Spleen (tissue), 11 donors: Measurements from ENCODE around the gene AFAP1. TPM values are rescaled to one million over a fixed set of nuclear protein-coding genes. Genes with fewer than 3 reads are reported as not detected.
"Not testable (repeated sequence)": the region's sequence is repeated elsewhere in the genome, so short reads cannot be mapped to it uniquely, and the experiment has no call there.

Source experiments
- DNase-seq: peaks from one replicate; pipeline ENCODE4 v3.0.0-alpha.2; 2020
- H3K27ac ChIP-seq, 8 donors: fragments of 200-600 bp; sonication (generic) in 7 of 8; 1 replicate in 4 of 8; 2 replicates in 4 of 8; pipeline versions ENCODE4 v1.5.0 to v1.8.0; 2016 to 2021; ENCODE audit warnings: inconsistent platforms in 4 of 8, mild to moderate bottlenecking in 4 of 8, moderate library complexity in 1 of 8
- H3K27me3 ChIP-seq, 7 donors: fragments of 200-600 bp; sonication (generic) in 6 of 7; replicated peaks in 1 of 7; 1 replicate in 4 of 7; 2 replicates in 3 of 7; pipeline versions ENCODE4 v1.5.0 to v1.8.0; 2016 to 2021; ENCODE audit warnings: inconsistent platforms in 3 of 7, mild to moderate bottlenecking in 1 of 7
- H3K36me3 ChIP-seq, 6 donors: fragments of 200-600 bp; sonication (generic) in 5 of 6; 1 replicate in 4 of 6; 2 replicates in 2 of 6; pipeline versions ENCODE4 v1.5.0 to v1.8.0; 2016 to 2021; ENCODE audit warnings: inconsistent platforms in 2 of 6
- H3K4me1 ChIP-seq, 6 donors: fragments of 200-600 bp; sonication (generic) in 5 of 6; 1 replicate in 3 of 6; 2 replicates in 3 of 6; pipeline versions ENCODE4 v1.5.0 to v1.8.0; 2016 to 2021; ENCODE audit warnings: inconsistent platforms in 3 of 6
- H3K4me3 ChIP-seq, 8 donors: fragments of 200-600 bp; sonication (generic) in 7 of 8; 1 replicate in 4 of 8; 2 replicates in 4 of 8; pipeline versions ENCODE4 v1.5.0 to v1.8.0; 2016 to 2021; ENCODE audit warnings: inconsistent platforms in 4 of 8, mild to moderate bottlenecking in 4 of 8, moderate library complexity in 2 of 8
- H3K9me3 ChIP-seq, 8 donors: fragments of 200-600 bp; sonication (generic) in 7 of 8; 1 replicate in 4 of 8; 2 replicates in 4 of 8; pipeline versions ENCODE4 v1.5.0 to v1.8.0; 2016 to 2021; ENCODE audit warnings: inconsistent platforms in 4 of 8
- POLR2A ChIP-seq, 3 donors: fragments of 450-650 bp; IDR thresholded peaks; one replicate each; pipeline ENCODE4 v1.5.1; 2017; ENCODE audit warnings: antibody characterized with exemption in 3 of 3, mild to moderate bottlenecking in 1 of 3
- POLR2AphosphoS5 ChIP-seq, 3 donors: sonication (generic); formaldehyde crosslinking; IDR thresholded peaks; one replicate each; pipeline ENCODE4 v1.5.1; 2017; ENCODE audit warnings: antibody characterized with exemption in 3 of 3
- WGBS, 5 donors: extraction: QIAGEN DNeasy Blood & Tissue Kit in 3 of 5; methylation state at CpG; one replicate each; pipeline versions ENCODE4 v1.1.5 to v1.1.7; 2013 to 2018; 5-methylcytosine and 5-hydroxymethylcytosine counted together
- intact Hi-C: fragments of 100-400 bp; cut with DNase I; formaldehyde crosslinking; loops from one replicate; pipeline ENCODE4 v1.15.0; 2023; ENCODE audit warnings: low total_unique reads
- polyA plus RNA-seq, 3 donors: library from polyadenylated mRNA; stranded (reverse); fragments of 200-250 nt; gene quantifications; one replicate each; pipeline ENCODE4 v1.2.1, GENCODE V29; 2013
- total RNA-seq, 7 donors: library from RNA; depleted of rRNA in 3 of 7; stranded (reverse); fragments of >200 nt in 3 of 7; fragmentation: NEBNext Ultra II Directional in 4 of 7; extraction: Animal tissue kit (Norgen Biotek cat#: 25700) in 4 of 7; gene quantifications; one replicate each; pipeline versions ENCODE4 v1.1.0 to v1.2.1, GENCODE V29; 2016 to 2021
- TF ChIP-seq, protein P1 (sequence below), 11 experiments: fragments of 200-600 bp in 7 of 11; fragments of 450-650 bp in 4 of 11; sonication (generic) in 4 of 11; IDR thresholded peaks in 8 of 11; conservative IDR thresholded peaks in 3 of 11; 1 replicate in 7 of 11; 2 replicates in 4 of 11; pipeline versions ENCODE4 v1.4.0 to v1.8.0; 2016 to 2021; ENCODE audit warnings: antibody characterized with exemption in 11 of 11, inconsistent platforms in 4 of 11, mild to moderate bottlenecking in 1 of 11
- donor health status: healthy with polysubstance abuse.
- donor health status: DM: no; HTN: no; CAD: no; lungs with moderate emphysema.
- donor health status: DM: no; HTN: no; CAD: no.
- donor health status: Bipolar disorder and iron deficiency.
- donor health status: healthy.
- donor health status: DM: no; HTN: no; CAD: no.
- donor health status: DM: yes; HTN: yes; CAD: no.

The AFAP1 gene
- total and polyA plus RNA-seq, 10 donors: 1.6 to 29.2 (median 12.1) TPM

GRCh38 chr4:7922466-7922865 is 17.2 kb downstream of the AFAP1 start:
- H3K27me3 ChIP-seq: no peaks in the 10 kb centered on the region
- no peak overlapping the region for H3K4me3 ChIP-seq
- peaks cover 0 to 4% (median 0%) of the 10 kb centered on the region in 8 donors for H3K9me3 ChIP-seq
- no peak overlapping the region for H3K27ac ChIP-seq
- no peak for DNase-seq
- no peaks in the 10 kb centered on the region for H3K36me3 ChIP-seq
- TF ChIP-seq POLR2A (IDR thresholded peaks at IDR 0.05): no peak
- TF ChIP-seq, protein P1, sequence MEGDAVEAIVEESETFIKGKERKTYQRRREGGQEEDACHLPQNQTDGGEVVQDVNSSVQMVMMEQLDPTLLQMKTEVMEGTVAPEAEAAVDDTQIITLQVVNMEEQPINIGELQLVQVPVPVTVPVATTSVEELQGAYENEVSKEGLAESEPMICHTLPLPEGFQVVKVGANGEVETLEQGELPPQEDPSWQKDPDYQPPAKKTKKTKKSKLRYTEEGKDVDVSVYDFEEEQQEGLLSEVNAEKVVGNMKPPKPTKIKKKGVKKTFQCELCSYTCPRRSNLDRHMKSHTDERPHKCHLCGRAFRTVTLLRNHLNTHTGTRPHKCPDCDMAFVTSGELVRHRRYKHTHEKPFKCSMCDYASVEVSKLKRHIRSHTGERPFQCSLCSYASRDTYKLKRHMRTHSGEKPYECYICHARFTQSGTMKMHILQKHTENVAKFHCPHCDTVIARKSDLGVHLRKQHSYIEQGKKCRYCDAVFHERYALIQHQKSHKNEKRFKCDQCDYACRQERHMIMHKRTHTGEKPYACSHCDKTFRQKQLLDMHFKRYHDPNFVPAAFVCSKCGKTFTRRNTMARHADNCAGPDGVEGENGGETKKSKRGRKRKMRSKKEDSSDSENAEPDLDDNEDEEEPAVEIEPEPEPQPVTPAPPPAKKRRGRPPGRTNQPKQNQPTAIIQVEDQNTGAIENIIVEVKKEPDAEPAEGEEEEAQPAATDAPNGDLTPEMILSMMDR (IDR thresholded peaks at IDR 0.05 in 8 of 11, conservative IDR thresholded peaks at IDR 0.05 in 3 of 11): no peak
- no peak for TF ChIP-seq POLR2AphosphoS5 (IDR thresholded peaks at IDR 0.05)
- H3K4me1 ChIP-seq: peaks cover 0 to 5% (median 0%) of the 10 kb centered on the region in 6 donors
- intact Hi-C loops: no loop called here
- WGBS, 5 donors: 86 to 93% (median 87%) methylated on average over 7 of the region's 7 CpGs

DNA sequence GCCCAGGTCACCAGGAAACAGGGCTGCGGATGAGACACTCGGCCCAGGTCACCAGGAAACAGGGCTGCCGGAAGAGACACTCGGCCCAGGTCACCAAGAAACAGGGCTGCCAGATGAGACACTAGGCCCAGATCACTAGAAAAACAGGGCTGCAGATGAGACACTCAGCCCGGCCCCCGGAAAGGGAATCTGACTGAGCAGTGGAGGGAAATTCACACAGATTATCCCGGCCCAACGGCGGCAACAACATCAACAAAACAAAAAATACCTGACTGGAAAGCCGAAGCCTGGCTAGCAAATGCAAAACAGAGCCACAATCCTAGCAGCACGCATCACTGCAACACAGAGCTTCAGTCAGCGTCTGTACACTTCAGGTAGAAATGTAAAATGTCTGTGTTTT is 20.7 kb downstream of the AFAP1 start:
- intact Hi-C loops: no loop called here
- no peaks in the 10 kb centered on the region for H3K36me3 ChIP-seq
- H3K27ac ChIP-seq: peak overlapping the region in 1 of 8 donors; percentile 16
- no peak for DNase-seq
- TF ChIP-seq, protein P1 (IDR thresholded peaks at IDR 0.05 in 8 of 11, conservative IDR thresholded peaks at IDR 0.05 in 3 of 11): no peak
- no peak for TF ChIP-seq POLR2A (IDR thresholded peaks at IDR 0.05)
- no peak for TF ChIP-seq POLR2AphosphoS5 (IDR thresholded peaks at IDR 0.05)
- peaks cover 0 to 9% (median 0%) of the 10 kb centered on the region in 7 donors for H3K27me3 ChIP-seq
- WGBS, 5 donors: 76 to 86% (median 78%) methylated on average over 12 of the region's 12 CpGs
- H3K4me1 ChIP-seq: peaks cover 0 to 5% (median 0%) of the 10 kb centered on the region in 6 donors
- H3K9me3 ChIP-seq: no peaks in the 10 kb centered on the region
- no peak overlapping the region for H3K4me3 ChIP-seq

GRCh38 chr4:7918187-7918586 is 21.5 kb downstream of the AFAP1 start:
- H3K4me3 ChIP-seq, H3K27me3 ChIP-seq, H3K4me1 ChIP-seq, H3K9me3 ChIP-seq, H3K36me3 ChIP-seq, DNase-seq, intact Hi-C loops: not testable (repeated sequence)
- WGBS, 5 donors: 70 to 82% (median 78%) methylated on average over 3 to 18 of the region's 18 CpGs
- H3K27ac ChIP-seq: peak overlapping the region in 1 of 8 donors; percentile 16

GRCh38 chr4:7917669-7918068 is 22.0 kb downstream of the AFAP1 start:
- Histone ChIP-seq H3K4me1 (peaks cover 0 to 5% (median 0%) of the 10 kb centered on the region in 6 donors), H3K27ac (no peak overlapping the region), H3K9me3 (no peaks in the 10 kb centered on the region), H3K36me3 (no peaks in the 10 kb centered on the region), H3K4me3 (no peak overlapping the region), H3K27me3 (peaks cover 0 to 15% (median 0%) of the 10 kb centered on the region in 7 donors)
- intact Hi-C loops: no loop called here
- DNase-seq: no peak
- TF ChIP-seq POLR2A (IDR thresholded peaks at IDR 0.05): no peak
- TF ChIP-seq, protein P1 (IDR thresholded peaks at IDR 0.05 in 8 of 11, conservative IDR thresholded peaks at IDR 0.05 in 3 of 11): no peak
- TF ChIP-seq POLR2AphosphoS5 (IDR thresholded peaks at IDR 0.05): no peak
- WGBS, 5 donors: 88 to 95% (median 91%) methylated on average over 6 of the region's 6 CpGs

- H3K4me1 ChIP-seq: peaks cover 0 to 5% (median 0%) of the 10 kb centered on the region in 6 donors
- H3K27me3 ChIP-seq: peaks cover 0 to 20% (median 0%) of the 10 kb centered on the region in 7 donors
- no peaks in the 10 kb centered on the region for H3K36me3 ChIP-seq
- TF ChIP-seq POLR2AphosphoS5 (IDR thresholded peaks at IDR 0.05): no peak
- TF ChIP-seq, protein P1 (IDR thresholded peaks at IDR 0.05 in 8 of 11, conservative IDR thresholded peaks at IDR 0.05 in 3 of 11): no peak
- no peak for TF ChIP-seq POLR2A (IDR thresholded peaks at IDR 0.05)
- H3K4me3 ChIP-seq: no peak overlapping the region
- WGBS, 5 donors: 65 to 70% (median 66%) methylated on average over 6 of the region's 6 CpGs
- H3K27ac ChIP-seq: no peak overlapping the region
- no peak for DNase-seq
- intact Hi-C loops: no loop called here
- H3K9me3 ChIP-seq: no peaks in the 10 kb centered on the region
Measured at GRCh38 chr4:7915875-7916242, 23.8 kb downstream of the AFAP1 start.
